H9 (cell line): ENCODE data around the gene IGSF1. TPM values are rescaled to one million over a fixed set of nuclear protein-coding genes. Genes with fewer than 3 reads are reported as not detected.
A peak's percentile ranks its signal among the peaks of the same experiment; 100 is the strongest.
"Not testable (repeated sequence)": the region's sequence is repeated elsewhere in the genome, so short reads cannot be mapped to it uniquely, and the experiment has no call there.

Experiments
- DNase-seq: peaks from one replicate; pipeline ENCODE4 v3.0.0-alpha.2; 2017
- H2AFZ ChIP-seq: one replicate; pipeline ENCODE4 v1.6.1; 2013; ENCODE audit warnings: mild to moderate bottlenecking, low read length, control low read depth, moderate library complexity
- H2AK5ac ChIP-seq: 2 replicates; pipeline ENCODE4 v1.6.1; 2013; ENCODE audit warnings: low read length, control low read depth, mixed read lengths; ENCODE audit not compliant: insufficient read length
- H2BK120ac ChIP-seq: one replicate; pipeline ENCODE4 v1.6.1; 2013; ENCODE audit warnings: low read depth, mild to moderate bottlenecking, low read length, control low read depth, inconsistent platforms; ENCODE audit not compliant: poor library complexity, severe bottlenecking
- H2BK12ac ChIP-seq: 2 replicates; pipeline ENCODE4 v1.6.1; 2013; ENCODE audit warnings: low read length, control low read depth, mixed read lengths, low read depth; ENCODE audit not compliant: insufficient read length
- H2BK15ac ChIP-seq: 2 replicates; pipeline ENCODE4 v1.6.1; 2013; ENCODE audit warnings: low read depth, low read length, control low read depth
- H2BK20ac ChIP-seq: one replicate; pipeline ENCODE4 v1.6.1; 2013; ENCODE audit warnings: low read depth, mild to moderate bottlenecking, low read length, control low read depth, inconsistent platforms; ENCODE audit not compliant: poor library complexity, severe bottlenecking
- H2BK5ac ChIP-seq: 2 replicates; pipeline ENCODE4 v1.6.1; 2013; ENCODE audit warnings: low read length, control low read depth, mixed read lengths; ENCODE audit not compliant: insufficient read length
- H3K14ac ChIP-seq: 2 replicates; pipeline ENCODE4 v1.6.1; 2013; ENCODE audit warnings: low read length, control low read depth; ENCODE audit not compliant: insufficient read depth
- H3K18ac ChIP-seq: 2 replicates; pipeline ENCODE4 v1.6.1; 2013; ENCODE audit warnings: low read depth, mild to moderate bottlenecking, mixed read lengths, low read length, control low read depth; ENCODE audit not compliant: insufficient read length
- H3K23ac ChIP-seq: 2 replicates; pipeline ENCODE4 v1.6.1; 2013; ENCODE audit warnings: low read length, control low read depth, mixed read lengths, low read depth; ENCODE audit not compliant: insufficient read length
- H3K23me2 ChIP-seq: 2 replicates; pipeline ENCODE4 v1.6.1; 2013; ENCODE audit warnings: low read depth, mild to moderate bottlenecking, mixed read lengths, low read length, control low read depth; ENCODE audit not compliant: insufficient read length, poor library complexity, severe bottlenecking
- H3K27ac ChIP-seq: 2 replicates; pipeline ENCODE4 v1.5.1; 2013; ENCODE audit warnings: low read length, control low read depth, mixed read lengths, low read depth; ENCODE audit not compliant: insufficient read length
- H3K27me3 ChIP-seq: 2 replicates; pipeline ENCODE4 v1.6.1; 2013; ENCODE audit warnings: low read length, control low read depth, inconsistent platforms; ENCODE audit not compliant: insufficient read depth
- H3K4ac ChIP-seq: 2 replicates; pipeline ENCODE4 v1.6.1; 2013; ENCODE audit warnings: low read depth, mild to moderate bottlenecking, control low read depth, inconsistent platforms, low read length, moderate library complexity
- H3K4me1 ChIP-seq: 2 replicates; pipeline ENCODE4 v1.6.1; 2013; ENCODE audit warnings: low read length, control low read depth, inconsistent platforms; ENCODE audit not compliant: insufficient read depth
- H3K4me2 ChIP-seq: 2 replicates; pipeline ENCODE4 v1.6.1; 2013; ENCODE audit warnings: low read length, control low read depth, mixed read lengths; ENCODE audit not compliant: insufficient read length, insufficient read depth
- H3K56ac ChIP-seq: 2 replicates; pipeline ENCODE4 v1.6.1; 2013; ENCODE audit warnings: low read depth, mild to moderate bottlenecking, mixed read lengths, low read length, control low read depth; ENCODE audit not compliant: insufficient read length
- H3K79me1 ChIP-seq: 2 replicates; pipeline ENCODE4 v1.6.1; 2013; ENCODE audit warnings: low read depth, mild to moderate bottlenecking, moderate library complexity, low read length, control low read depth, inconsistent platforms; ENCODE audit not compliant: insufficient read depth, poor library complexity, severe bottlenecking
- H3K79me2 ChIP-seq: 2 replicates; pipeline ENCODE4 v1.6.1; 2013; ENCODE audit warnings: low read length, control low read depth, inconsistent platforms; ENCODE audit not compliant: insufficient read depth
- H3K9ac ChIP-seq: 2 replicates; pipeline ENCODE4 v1.6.1; 2013; ENCODE audit warnings: low read length, control low read depth, mixed read lengths; ENCODE audit not compliant: insufficient read length; ENCODE audit errors: extremely low read depth
- H3K9me3 ChIP-seq: one replicate; pipeline ENCODE4 v1.6.1; 2013; ENCODE audit warnings: low read depth, low read length, inconsistent platforms; ENCODE audit not compliant: control insufficient read depth
- H3T11ph ChIP-seq: one replicate; pipeline ENCODE4 v1.6.1; 2013; ENCODE audit warnings: mild to moderate bottlenecking, low read length, control low read depth, inconsistent platforms
- H4K20me1 ChIP-seq: one replicate; pipeline ENCODE4 v1.6.1; 2013; ENCODE audit not compliant: control insufficient read depth, insufficient read length, insufficient read depth
- H4K5ac ChIP-seq: 2 replicates; pipeline ENCODE4 v1.6.1; 2013; ENCODE audit warnings: low read depth, mild to moderate bottlenecking, mixed read lengths, low read length, control low read depth; ENCODE audit not compliant: insufficient read length
- H4K8ac ChIP-seq: replicated peaks from 2 replicates; pipeline ENCODE4 v1.6.1; 2013; ENCODE audit warnings: low read length, control low read depth, mixed read lengths, low read depth; ENCODE audit not compliant: insufficient read length
- H4K91ac ChIP-seq: 2 replicates; pipeline ENCODE4 v1.6.1; 2013; ENCODE audit warnings: low read depth, mild to moderate bottlenecking, moderate library complexity, mixed read lengths, low read length, control low read depth; ENCODE audit not compliant: insufficient read length
- H3K27ac Mint-ChIP-seq, 3 experiments: 2 replicates in 2 of 3; 3 replicates in 1 of 3; pipeline ENCODE4 v1.8.0; 2020 to 2021; ENCODE audit warnings: mixed read lengths in 3 of 3, mild to moderate bottlenecking in 1 of 3, moderate library complexity in 1 of 3
- H3K27me3 Mint-ChIP-seq: 2 replicates; pipeline ENCODE4 v1.8.0; 2021; ENCODE audit warnings: low read depth, mild to moderate bottlenecking, moderate library complexity, mixed read lengths
- H3K36me3 Mint-ChIP-seq, 3 experiments: 2 replicates in 2 of 3; 3 replicates in 1 of 3; pipeline ENCODE4 v1.8.0; 2020 to 2021; ENCODE audit warnings: low read depth in 3 of 3, mixed read lengths in 3 of 3; ENCODE audit not compliant: insufficient read depth in 1 of 3
- H3K4me1 Mint-ChIP-seq, 2 experiments: 2 replicates each; pipeline ENCODE4 v1.8.0; 2020; ENCODE audit warnings: mixed read lengths in 2 of 2
- H3K4me3 Mint-ChIP-seq, 2 experiments: 2 replicates in 1 of 2; 3 replicates in 1 of 2; pipeline ENCODE4 v1.8.0; 2020 to 2021; ENCODE audit warnings: mild to moderate bottlenecking in 2 of 2, mixed read lengths in 2 of 2, moderate library complexity in 1 of 2
- H3K9me3 Mint-ChIP-seq, 2 experiments: 2 replicates in 1 of 2; 3 replicates in 1 of 2; pipeline ENCODE4 v1.8.0; 2020; ENCODE audit warnings: mild to moderate bottlenecking in 2 of 2, mixed read lengths in 2 of 2, moderate library complexity in 1 of 2
- CTCF ChIP-seq: fragments of 200-600 bp; sonication (generic); conservative IDR thresholded peaks from 3 replicates; pipeline ENCODE4 v1.8.0; 2021; ENCODE audit warnings: antibody characterized with exemption, mild to moderate bottlenecking
- WGBS: extraction: QIAGEN DNeasy Blood & Tissue Kit; methylation state at CpG from one replicate; pipeline ENCODE4 v1.1.7; 2013; ENCODE audit warnings: missing lambda C conversion rate, low lambda C conversion rate, mixed read lengths; ENCODE audit not compliant: insufficient read length; ENCODE audit errors: extremely low coverage; 5-methylcytosine and 5-hydroxymethylcytosine counted together
- total RNA-seq: library from RNA; stranded (reverse); gene quantifications from 2 replicates; pipeline ENCODE4 v1.2.1, GENCODE V29; 2021

The IGSF1 gene
- total RNA-seq, 1 experiment from 2014 or later, result 12.5 TPM

- no peaks in the 10 kb centered on the region for H3K9me3 Mint-ChIP-seq
- H2BK12ac ChIP-seq, result no peak overlapping the region
- H4K5ac ChIP-seq, result no peak overlapping the region
- no peaks in the 10 kb centered on the region for H3K9me3 ChIP-seq
- DNase-seq, result no peak
- no peak overlapping the region for H2BK120ac ChIP-seq
- H2BK5ac ChIP-seq, result no peak overlapping the region
- H4K20me1 ChIP-seq, result no peaks in the 10 kb centered on the region
- H3K27me3 Mint-ChIP-seq, result no peaks in the 10 kb centered on the region
- no peaks in the 10 kb centered on the region; the same call in 1 of the 2 replicates for H3K4me1 ChIP-seq
- no peak overlapping the region for H2AFZ ChIP-seq
- no peak overlapping the region for H3K27ac ChIP-seq
- no peak for TF ChIP-seq CTCF
- H2AK5ac ChIP-seq, result no peak overlapping the region
- H3K4ac ChIP-seq, result no peak overlapping the region
- H3K18ac ChIP-seq, result no peak overlapping the region
- H3K56ac ChIP-seq, result no peak overlapping the region
- H4K91ac ChIP-seq, result no peak overlapping the region
- no peak overlapping the region for H4K8ac ChIP-seq
- no peak overlapping the region for H3K23ac ChIP-seq
- H3K4me1 Mint-ChIP-seq, result peaks cover 6 to 15% of the 10 kb centered on the region in 2 experiments; a peak in 2 of 4 replicates
- H3K23me2 ChIP-seq, result no peaks in the 10 kb centered on the region
- H3K79me1 ChIP-seq, result no peaks in the 10 kb centered on the region
- H3K9ac ChIP-seq, result no peak overlapping the region
- H3K4me3 Mint-ChIP-seq, result no peak overlapping the region
- H3K36me3 Mint-ChIP-seq, result no peaks in the 10 kb centered on the region
- H2BK20ac ChIP-seq, result no peak overlapping the region
- H3K27ac Mint-ChIP-seq, result 0 out of 7 replicates have a peak overlapping the region, but pooled peaks of 1 of the 3 experiments have one; percentile 12
- no peaks in the 10 kb centered on the region for H3K79me2 ChIP-seq
- H2BK15ac ChIP-seq, result no peak overlapping the region
- no peak overlapping the region for H3K4me2 ChIP-seq
- H3K27me3 ChIP-seq, result no peaks in the 10 kb centered on the region
- no peak overlapping the region for H3K14ac ChIP-seq
- H3T11ph ChIP-seq, result no peak overlapping the region
These were observed 31.7 kb downstream of the IGSF1 start for GRCh38 chrX:131257367-131257766.

- H3K79me2 ChIP-seq, H3T11ph ChIP-seq, H2BK15ac ChIP-seq, H2AK5ac ChIP-seq, H3K4me2 ChIP-seq, H3K4ac ChIP-seq, H3K9ac ChIP-seq, H3K4me1 ChIP-seq, H3K79me1 ChIP-seq, H4K5ac ChIP-seq, H3K27ac Mint-ChIP-seq, H3K9me3 ChIP-seq, H3K9me3 Mint-ChIP-seq, H2BK120ac ChIP-seq, H3K56ac ChIP-seq, H4K8ac ChIP-seq, H3K27ac ChIP-seq, H2BK12ac ChIP-seq, H4K91ac ChIP-seq, H3K27me3 ChIP-seq, H3K27me3 Mint-ChIP-seq, H3K23ac ChIP-seq, H2BK20ac ChIP-seq, H4K20me1 ChIP-seq, H2AFZ ChIP-seq, H2BK5ac ChIP-seq, H3K23me2 ChIP-seq, H3K18ac ChIP-seq: not testable (repeated sequence)
- Mint-ChIP-seq H3K4me1 (peaks cover 9 to 12% of the 10 kb centered on the region in 2 experiments), H3K36me3 (peaks cover 0 to 14% (median 9%) of the 10 kb centered on the region in 3 experiments; a peak in 4 of 7 replicates), H3K4me3 (peak overlapping the region; percentile 47 to 50; a peak in 4 of 5 replicates)
- peak; percentile 34 for DNase-seq
- H3K14ac ChIP-seq, result peak overlapping the region; percentile 75; the same call in 1 of the 2 replicates
- no CpG with 5 or more reads among the region's 36 CpGs for WGBS
These were observed 37.9 kb downstream of the IGSF1 start for GRCh38 chrX:131250984-131251738.
